ENCODE data around the gene PABPN1L. TPM values are rescaled to one million over a fixed set of nuclear protein-coding genes. Genes with fewer than 3 reads are reported as not detected.

Gene PABPN1L
- polyA plus RNA-seq, 3 donors = not detected

DNA sequence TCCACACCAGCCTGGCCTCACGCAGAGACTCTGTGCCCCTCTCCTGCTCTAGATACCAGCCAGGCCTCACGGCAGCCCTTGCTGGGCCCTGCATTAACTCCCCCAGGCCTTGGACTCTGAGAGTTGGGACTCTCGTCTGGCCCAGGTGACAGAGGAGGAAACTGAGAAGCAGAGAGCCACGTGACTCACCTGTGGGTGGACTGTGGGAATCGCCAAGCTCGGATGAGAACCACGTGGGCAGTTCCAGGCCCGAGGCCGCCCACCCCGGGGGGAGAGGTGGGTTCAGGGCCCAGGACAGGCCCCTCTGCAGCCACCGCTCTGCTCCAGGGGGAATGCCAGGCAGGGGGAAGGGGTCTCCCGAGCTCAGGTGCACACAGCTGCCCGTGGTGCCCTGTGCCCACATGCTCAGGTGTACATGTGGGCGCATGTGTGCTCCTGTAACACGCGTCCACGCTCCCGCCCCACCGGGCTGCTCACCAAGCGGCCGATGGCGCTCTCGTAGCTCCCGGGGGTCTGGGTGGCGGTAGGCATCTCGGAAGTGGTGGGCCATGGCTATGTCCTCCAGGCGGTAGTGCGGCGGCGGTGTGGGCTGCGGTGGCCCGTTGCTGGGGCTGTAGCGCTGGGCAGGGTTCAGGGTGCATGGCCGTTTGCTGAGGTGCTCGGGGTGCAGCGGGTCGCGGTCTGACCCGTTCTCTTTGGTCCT, 18.3 kb upstream of the PABPN1L start:
- DNase-seq = no peak

DNA sequence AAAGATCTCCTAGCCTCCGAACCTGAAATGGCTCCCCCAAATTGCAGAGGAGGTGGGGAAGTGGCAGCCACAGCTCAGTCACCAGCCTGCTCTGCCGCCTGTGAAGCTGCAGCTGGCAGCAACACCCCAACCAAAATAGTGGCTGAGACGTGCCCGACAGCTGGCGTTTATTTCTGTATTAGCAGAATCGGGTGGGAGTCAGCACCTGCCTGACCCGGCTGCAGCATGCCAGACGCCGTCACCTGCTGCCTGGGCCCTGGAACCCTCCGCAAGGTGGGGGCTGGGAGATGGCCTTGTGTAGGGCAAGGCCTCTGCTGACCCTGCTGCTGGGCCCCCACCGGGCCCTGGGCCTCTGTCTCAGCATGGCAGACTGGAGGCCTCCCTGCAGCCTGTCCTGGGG, 17.5 kb upstream of the PABPN1L start:
- no peak for DNase-seq

DNA sequence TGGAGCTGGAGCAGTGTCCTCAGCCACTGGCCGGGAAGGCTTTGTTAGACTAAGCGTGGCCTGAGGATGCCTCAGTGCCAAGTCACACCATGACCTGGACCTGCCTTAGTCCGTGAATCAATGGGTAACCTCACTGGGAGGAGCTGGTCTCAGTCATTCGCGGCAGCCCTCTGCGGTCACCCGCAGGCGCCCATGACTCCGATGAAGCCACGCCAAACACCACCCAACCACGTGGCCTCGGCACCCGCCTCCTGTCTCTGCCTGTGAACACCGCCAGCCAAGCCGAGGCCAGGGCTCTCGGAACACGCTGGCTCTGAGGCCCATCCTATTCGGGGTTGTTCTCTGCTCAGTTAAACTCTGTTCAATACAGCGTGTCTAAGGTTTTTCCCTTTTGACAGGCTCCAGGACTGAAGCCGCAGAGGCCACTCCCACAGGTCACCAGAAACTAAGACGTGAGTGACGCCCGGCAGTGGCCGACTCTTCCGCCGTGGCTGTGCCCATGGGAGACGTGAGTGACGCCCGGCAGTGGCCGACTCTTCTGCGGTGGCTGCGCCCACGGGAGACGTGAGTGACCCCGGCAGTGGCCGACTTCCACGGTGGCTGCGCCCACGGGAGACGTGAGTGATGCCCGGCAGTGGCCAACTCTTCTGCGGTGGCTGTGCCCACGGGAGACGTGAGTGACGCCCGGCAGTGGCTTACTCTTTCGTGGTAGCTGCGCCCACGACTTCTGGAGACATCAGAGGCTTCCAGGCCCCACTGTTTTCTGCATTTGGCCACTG, 16.8 kb upstream of the PABPN1L start:
- no peak for DNase-seq

DNA sequence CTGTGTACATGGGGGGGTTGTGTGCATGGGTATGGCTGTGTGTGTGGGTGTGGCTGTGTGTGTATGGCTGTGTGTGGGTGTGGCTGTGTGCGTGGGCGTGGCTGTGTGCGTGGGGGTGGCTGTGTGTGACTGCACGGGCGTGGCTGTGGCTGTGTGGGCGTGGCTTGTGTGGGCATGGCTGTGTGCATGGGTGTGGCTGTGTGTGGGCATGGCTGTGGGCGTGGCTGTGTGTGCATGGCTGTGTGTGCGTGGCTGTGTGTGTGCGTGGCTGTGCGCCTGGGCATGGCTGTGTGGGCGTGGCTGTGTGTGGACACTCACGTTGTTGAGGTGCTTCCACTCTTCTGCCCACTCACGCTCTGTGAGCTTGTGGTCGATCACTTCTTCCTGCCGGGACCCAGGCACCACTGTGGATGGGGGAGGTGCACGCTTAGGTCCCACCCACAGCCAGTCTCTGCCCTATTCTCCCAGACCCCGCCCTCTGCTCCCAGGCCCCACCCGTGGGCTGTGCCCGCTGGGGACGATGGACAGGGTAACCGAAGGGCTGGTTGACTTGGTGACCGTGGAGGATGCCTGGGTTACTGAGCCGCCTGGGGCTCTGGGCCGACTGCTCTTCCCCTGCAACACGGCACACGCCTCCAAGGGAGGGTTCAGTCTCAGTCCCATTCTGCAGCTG, 16.0 kb upstream of the PABPN1L start:
- no peak for DNase-seq

DNA sequence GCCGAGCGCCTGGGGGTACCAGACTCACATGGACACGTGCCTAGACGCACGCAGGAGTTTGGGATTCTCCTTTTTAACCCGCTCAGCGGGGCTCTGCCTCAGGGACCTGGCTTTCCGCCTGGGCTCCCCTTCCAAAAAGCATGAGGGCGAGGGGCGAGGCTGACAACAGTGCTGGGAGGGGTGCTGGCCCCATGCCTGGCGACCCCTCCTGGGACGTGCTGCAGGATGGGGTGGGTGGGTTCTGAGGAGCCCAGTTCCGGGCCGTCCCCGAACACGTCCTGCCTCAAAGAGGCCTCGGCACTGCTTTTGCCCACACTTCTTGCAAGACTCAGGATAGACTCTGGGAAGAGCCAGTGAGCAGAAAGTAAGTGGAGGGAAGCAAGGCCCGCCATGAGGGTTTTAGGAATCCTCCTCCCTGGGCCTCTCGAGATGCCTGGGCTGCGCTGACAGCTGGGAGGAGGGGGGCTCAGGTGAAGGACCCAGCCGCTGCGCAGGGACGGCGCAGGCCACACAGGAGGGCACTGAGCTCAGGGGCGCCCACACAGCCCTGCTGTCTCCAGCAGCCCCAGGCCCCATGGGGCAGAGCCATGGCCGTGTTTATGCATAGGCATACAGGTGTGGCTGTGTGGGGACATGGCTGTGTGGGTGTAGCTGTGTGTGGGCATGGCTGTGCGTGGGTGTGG, 15.4 kb upstream of the PABPN1L start:
- DNase-seq = no peak

DNA sequence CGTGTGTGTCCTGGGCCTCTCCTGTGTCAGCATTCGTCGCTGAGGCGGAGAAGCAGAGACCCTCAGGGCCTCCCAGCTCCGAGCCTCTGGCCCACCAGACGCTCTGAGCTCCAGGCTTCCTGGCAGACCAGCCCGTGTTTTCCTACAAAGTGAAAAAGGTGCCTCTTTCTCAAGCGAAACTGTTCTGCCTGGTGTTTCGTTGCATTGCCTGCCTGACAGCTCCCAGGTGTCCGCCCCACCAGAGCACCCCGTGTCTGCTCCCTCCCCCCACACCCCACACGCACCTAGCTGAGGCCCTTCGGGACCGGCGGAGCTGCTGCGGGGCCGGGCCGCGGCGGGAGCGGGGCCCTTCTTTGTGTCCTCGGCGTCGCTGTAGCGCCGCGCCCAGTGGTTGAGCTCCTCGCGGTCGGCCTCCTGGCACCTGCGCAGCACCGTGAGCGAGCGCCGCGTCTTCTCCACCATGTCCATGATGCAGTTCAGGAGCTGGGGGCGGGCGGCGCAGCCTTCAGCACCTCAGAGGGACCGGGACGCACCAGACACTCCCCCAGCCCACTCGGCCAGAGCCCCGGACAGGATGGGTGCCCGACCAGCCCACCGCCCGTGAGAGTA, 14.7 kb upstream of the PABPN1L start:
- no peak for DNase-seq

DNA sequence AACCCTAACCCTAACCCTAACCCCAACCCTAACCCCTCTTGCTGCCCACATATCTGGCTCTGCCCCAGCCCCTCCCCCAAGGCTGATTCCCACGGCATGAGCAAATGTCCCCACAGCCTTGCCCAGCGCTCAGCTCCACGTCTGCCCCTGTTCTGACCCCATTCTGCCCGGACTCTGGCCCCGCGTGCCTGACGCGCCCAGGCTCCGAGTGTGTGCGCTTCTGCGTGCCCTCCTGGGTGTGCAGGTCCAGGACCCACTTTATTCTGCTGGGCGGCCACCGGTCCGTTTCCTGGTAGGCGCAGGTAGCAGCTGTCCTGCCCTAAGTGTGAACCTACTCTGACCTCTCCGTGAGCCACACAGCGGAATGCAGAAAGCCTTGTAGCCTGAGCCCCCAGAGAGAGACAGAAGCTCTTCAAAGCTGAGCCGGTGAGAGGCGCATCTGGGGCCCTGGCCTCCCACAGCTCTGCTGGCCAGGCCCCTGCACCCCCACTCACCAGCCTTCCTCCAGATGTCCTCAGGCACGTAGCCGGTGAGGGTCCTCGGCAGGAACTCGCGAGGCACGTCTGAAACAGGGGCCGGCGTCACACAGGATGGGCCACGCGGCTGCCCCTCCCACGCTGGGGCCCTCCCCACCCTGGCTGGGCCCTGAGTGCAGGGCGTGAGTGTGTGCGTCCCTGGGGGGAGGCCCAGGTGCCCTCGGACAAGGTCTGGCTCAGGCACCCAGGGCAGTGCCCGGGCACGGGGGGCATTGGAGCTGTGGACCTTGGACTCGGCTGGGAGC, 14.0 kb upstream of the PABPN1L start:
- DNase-seq = no peak

DNA sequence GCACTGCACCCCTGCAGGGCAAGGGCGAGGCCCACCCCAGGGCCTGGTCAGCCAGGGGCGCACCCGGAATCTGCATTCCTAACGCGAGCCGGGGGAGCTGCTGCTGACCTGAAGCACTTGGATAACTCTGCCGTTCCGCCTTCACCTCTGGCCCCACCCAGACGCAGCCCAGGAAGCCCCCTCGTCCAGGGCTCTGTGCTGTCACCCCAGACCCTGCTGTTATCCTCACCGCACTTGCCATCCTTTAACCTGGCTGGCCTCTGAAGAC, 13.3 kb upstream of the PABPN1L start:
- DNase-seq = no peak

DNA sequence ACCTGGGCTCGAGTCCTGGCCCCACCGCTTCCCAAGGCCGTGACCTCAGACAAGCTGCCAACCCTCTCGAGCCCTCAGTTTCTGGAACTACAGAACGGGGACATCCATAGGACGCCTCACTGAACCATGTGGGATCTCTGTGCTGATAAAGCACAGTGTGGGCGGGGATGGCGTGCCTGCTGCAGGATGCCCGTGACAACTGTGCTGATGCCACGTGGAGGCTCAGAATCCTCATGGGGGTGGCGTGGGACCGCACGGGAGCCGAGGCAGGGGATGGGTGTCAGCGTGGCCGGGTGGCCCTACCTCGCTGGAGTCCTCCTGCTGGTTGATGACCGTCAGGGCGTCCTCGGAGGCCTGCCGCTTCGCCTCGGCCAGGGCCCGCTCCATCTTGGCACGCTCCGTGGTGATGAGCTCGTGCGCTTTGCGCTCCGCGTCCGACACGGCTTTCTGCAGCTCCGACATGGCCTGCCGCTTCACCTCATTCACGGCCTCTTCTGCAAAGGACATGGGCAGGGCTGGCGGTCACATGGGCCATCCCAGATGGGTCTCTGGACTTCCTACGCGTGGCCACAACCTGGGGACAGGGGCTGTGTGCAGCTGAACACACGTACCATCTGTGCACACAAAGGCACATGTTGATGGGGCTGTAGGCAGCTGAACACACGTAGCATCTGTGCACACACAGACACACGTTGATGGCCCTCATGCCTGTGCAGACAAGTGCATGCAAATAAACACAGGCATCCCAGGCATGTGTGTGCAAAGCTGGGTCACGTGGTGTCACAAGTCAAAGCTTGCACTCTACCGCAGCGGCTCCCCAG, 12.7 kb upstream of the PABPN1L start:
- no peak for DNase-seq

DNA sequence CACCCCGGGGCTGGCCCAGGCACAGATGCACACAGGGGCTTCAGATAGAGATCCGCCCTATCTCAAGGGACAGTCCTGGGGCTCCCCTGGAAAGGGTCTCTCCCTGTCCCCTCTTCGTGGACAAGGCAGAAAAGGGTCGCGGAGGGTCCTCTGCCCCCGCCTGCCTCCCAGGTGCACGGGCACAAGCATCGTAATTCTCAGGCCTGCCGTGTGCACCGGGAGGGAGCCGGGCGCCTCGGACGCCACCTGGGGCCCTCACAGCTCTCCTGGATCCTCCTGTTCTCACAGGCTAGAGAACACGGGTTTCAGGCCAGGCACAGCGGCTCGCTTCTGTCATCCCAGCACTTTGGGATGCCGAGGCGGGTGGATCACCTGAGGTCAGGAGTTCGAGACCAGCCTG, 11.9 kb upstream of the PABPN1L start:
- no peak for DNase-seq

DNA sequence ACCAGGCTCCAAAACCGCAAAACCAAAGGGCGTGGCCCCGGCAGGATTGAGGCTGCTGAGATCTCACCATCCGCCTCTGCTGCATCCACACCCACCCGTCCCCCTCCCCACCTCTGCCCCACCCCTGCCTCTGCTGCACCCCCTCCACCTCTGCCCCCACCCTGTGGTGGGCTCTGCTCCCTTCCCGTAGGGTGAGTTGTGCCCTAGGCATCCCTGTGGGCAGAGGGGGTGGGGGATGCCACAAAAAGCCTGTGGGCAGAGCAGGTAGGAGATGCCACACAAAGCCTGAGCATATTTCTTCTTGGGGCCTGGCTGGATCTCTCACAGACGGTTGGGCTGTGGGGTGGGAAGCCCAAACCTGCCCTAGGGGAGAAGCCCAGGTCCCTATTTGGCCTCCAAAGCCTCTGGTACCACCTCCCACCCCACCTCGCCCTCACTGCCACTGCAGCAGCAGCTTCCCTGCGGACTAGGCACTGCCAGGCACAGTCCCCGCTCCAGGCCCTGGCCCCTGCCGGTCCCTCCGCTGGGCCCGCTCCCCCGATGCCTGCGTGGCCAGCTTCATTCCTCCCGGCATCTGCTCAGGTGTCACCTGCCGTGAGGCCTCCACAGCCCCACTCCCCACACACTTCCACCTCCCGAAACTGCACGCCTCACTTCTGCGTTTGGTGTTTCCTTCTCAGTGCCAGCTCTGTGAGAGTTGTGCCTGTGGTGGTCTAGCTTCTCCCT, 11.3 kb upstream of the PABPN1L start:
- DNase-seq = no peak

DNA sequence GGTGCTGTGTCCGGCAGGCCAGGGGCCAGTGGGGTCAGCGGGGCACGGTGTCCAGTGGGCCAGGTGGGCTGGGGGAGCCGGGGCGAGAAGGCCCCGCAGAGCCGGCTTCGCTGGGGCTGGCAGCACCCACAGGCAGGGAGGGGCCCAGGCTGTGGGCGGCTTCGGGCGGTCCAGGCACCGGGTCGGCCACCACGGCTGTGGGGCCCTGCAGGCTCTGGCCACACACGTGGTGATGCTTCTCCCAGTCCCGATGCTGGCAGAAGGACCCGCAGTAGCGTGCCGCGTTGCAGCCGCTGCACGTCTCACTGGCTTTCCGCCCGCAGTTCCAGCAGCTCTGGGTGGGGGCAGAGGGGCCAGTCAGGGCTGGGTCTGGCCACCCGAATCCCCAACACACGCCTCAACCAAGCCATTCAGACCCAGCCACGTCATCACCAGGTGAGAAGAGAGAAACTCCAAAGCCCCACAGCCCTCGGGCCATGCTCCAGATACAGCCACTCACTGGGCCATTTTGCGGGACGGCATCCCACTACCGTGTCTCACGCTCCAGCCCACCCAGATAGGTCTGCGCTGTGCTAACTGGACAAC, 10.6 kb upstream of the PABPN1L start:
- DNase-seq = no peak

DNA sequence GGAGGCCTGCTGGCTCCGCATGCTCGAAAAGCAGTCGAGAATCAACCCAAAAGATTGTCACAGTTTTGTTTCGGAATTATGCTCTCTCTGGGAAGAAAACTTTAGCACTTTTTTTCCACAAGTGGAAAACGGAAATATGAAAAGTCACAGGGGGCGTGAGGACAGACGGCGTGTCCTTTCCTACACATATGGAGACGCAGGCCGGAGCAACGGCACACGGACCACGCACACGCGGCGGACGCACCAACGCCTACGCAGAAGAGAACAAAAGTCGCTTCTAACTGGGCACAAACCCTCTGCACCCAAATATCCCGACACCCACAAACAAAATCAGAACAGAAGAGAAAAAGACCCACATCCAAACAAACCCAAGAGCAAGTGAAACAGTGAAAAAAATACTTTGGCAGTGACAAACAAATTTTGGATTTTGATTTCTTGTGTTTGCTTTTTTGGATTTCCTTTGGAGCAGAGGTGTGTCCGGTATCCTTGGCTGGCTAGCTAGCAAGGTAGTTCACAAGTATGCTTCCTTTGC, 9.3 kb upstream of the PABPN1L start:
- no peak for DNase-seq

DNA sequence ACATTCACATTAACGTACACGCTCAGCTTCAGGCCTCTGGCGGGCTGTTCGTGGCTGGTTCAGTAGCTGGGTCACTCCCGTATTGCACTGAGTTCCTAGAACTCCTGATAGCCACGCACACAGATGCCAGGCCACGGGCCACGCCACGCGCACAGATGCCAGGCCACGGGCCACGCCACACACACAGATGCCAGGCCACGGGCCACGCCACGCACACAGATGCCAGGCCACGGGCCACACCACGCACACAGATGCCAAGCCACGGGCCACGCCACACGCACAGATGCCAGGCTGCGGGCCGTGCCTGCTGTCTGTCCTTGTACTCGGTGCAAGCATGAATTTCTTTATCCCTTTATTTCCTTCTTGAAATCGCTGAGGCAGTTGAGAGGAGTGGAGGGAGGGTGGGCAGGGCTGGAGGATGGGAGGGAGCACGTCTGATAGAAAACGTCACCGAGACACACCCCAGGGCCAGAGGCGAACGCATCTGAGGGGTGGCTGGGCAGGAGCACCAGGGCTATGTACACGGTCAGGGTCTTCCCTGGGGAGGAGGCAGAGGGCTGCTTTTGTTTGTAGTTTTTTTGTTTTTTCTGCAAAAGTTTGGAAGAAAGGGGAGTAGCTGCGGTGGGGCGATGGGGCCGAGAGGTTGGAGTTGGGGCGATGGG, 8.6 kb upstream of the PABPN1L start:
- no peak for DNase-seq

DNA sequence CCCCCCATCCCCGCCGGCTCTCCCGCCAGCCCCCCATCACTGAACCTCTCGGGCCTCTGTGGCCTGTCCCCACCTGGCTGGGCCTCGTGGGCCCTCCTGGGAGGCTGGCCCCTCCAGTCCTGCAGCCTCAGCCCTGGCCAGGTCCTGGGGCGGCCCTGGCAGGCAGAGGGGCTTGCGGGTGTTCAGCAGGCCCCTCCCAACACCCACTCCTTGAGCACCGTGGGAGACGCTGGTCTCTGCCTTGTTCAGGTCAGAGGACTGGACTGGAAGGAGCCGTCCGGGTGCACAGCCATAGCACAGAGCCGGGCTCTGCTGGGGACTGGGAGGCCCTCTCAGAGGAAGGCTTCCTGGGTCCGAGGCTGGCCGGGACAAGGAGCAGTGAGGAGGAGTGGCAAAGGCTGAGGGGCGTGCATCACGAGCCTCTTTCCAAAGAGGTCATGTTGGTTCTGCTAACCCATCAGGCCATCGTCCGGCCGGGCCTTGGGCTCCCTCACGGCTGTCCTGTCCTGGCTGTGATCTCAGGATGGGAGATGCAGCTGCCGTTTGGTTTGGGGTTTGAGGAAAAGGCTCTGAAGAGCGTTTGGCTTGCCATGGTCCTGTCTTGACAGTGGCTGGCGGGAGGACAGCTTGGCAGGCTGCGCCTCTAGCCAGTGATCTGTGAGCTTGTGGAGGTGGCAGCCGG, 6.3 kb upstream of the PABPN1L start:
- no peak for DNase-seq

DNA sequence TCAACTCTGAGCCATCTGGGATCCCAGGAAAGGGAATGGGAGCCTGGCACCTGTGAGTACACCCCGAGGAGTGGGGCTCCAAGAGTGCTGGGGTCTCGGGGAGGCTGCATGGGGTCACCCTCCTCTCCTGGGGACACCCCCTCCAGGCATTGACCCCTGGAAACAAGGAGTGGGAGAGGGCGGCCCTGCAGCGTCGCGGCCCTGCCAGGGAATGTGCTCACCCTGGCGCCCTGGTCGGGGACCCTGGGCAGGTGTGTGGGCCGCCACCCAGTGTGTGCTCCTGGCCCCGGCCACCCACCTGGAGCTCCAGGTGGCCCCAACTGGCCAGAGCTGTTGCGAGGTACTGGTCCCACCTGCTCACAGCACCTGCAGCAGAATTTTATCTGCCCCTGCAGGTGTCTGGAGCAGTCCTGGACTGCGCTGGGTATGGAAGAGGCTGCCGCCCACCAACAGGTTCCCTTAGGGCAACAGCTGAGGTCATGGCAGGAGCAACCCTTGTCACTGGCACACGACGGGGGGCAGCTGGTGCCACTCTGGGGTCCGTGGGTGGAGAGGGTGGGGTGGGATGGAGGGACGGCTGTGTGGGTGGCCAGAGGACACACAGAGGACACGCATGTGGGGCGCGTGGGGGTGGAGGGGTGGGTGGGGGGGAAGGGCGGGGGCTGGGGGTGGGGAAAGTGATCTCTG, 5.4 kb upstream of the PABPN1L start:
- no peak for DNase-seq

DNA sequence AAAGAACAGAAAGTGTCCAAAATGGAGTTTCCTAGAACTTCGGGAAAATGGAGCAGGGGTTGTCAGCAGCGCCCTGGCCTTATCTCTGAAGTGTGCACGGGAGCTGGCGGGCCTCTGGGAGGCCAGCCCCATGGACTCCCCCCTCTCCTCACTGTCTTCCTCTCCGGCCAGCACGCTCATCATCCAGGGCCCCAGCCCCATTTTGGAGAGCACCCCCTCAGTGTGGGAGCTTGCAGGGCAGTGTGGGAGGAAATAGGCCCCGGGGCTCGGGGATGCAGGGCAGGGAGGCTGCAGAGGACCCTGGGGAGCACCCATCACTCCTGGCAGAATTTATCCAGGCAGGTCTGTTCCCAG, 4.9 kb upstream of the PABPN1L start:
- no peak for DNase-seq
